ENCODE measurements around the gene GRB10. TPM values are rescaled to one million over a fixed set of nuclear protein-coding genes. Genes with fewer than 3 reads are reported as not detected.

The GRB10 gene
- total RNA-seq: 1 to 10 TPM; 2.6 to 6.6 TPM

- H3K27ac Mint-ChIP-seq: peak within 1 kb of the TSS in 1 of 2 donors; percentile 50
- DNase-seq (ENCODE audit: low spot score in 2 of 2): no peak
- peaks cover 0 to 9% of the 10 kb centered on the region in 2 donors for H3K9me3 Mint-ChIP-seq
- H3K36me3 Mint-ChIP-seq: peaks cover 0 to 14% of the 10 kb centered on the region in 2 donors
- ATAC-seq: peak; percentile 49 to 65
These were observed at the start of gene GRB10 for GRCh38 chr7:50782375-50783208. Gene GRB10 (minus strand): TSS chr7:50782896. CDS start chr7:50732322, 50,574 bp downstream.

- no peak overlapping the region for H3K27ac Mint-ChIP-seq
- ATAC-seq: no peak
- H3K36me3 Mint-ChIP-seq: no peaks in the 10 kb centered on the region
- no peak for DNase-seq (ENCODE audit: low spot score in 2 of 2)
- H3K9me3 Mint-ChIP-seq: peaks cover 0 to 10% of the 10 kb centered on the region in 2 donors
These were observed 46.1 kb upstream of the GRB10 start for GRCh38 chr7:50828801-50829200.

GRCh38 chr7:50828116-50828515 lies 45.4 kb upstream of the GRB10 start:
- no peak for ATAC-seq
- DNase-seq (ENCODE audit: low spot score in 2 of 2): no peak
- Mint-ChIP-seq H3K36me3 (no peaks in the 10 kb centered on the region), H3K9me3 (peaks cover 0 to 10% of the 10 kb centered on the region in 2 donors), H3K27ac (no peak overlapping the region)

GRCh38 chr7:50827281-50827680 lies 44.6 kb upstream of the GRB10 start:
- Mint-ChIP-seq H3K27ac (no peak overlapping the region), H3K9me3 (peaks cover 0 to 10% of the 10 kb centered on the region in 2 donors), H3K36me3 (no peaks in the 10 kb centered on the region)
- ATAC-seq (no peak), DNase-seq (ENCODE audit: low spot score in 2 of 2) (no peak)

- Mint-ChIP-seq H3K36me3 (no peaks in the 10 kb centered on the region), H3K27ac (no peak overlapping the region), H3K9me3 (peaks cover 0 to 10% of the 10 kb centered on the region in 2 donors)
- DNase-seq (ENCODE audit: low spot score in 2 of 2) (peak in 1 of 2 donors; percentile 39), ATAC-seq (peak; percentile 98 to 99)
These were observed 43.9 kb upstream of the GRB10 start for GRCh38 chr7:50826371-50827172.

GRCh38 chr7:50825465-50825864 lies 42.8 kb upstream of the GRB10 start:
- no peaks in the 10 kb centered on the region for H3K36me3 Mint-ChIP-seq
- H3K9me3 Mint-ChIP-seq: peaks cover 0 to 5% of the 10 kb centered on the region in 2 donors
- ATAC-seq (no peak), DNase-seq (ENCODE audit: low spot score in 2 of 2) (no peak)
- no peak overlapping the region for H3K27ac Mint-ChIP-seq

GRCh38 chr7:50824882-50825281 lies 42.2 kb upstream of the GRB10 start:
- no peak overlapping the region for H3K27ac Mint-ChIP-seq
- ATAC-seq: no peak
- DNase-seq (ENCODE audit: low spot score in 2 of 2): no peak
- no peaks in the 10 kb centered on the region for H3K36me3 Mint-ChIP-seq
- H3K9me3 Mint-ChIP-seq: peaks cover 0 to 5% of the 10 kb centered on the region in 2 donors

- Mint-ChIP-seq H3K36me3 (no peaks in the 10 kb centered on the region), H3K9me3 (peaks cover 0 to 5% of the 10 kb centered on the region in 2 donors), H3K27ac (no peak overlapping the region)
- no peak for DNase-seq (ENCODE audit: low spot score in 2 of 2)
- no peak for ATAC-seq
These were observed 40.0 kb upstream of the GRB10 start for GRCh38 chr7:50822706-50823105.

GRCh38 chr7:50822110-50822509 lies 39.4 kb upstream of the GRB10 start:
- Mint-ChIP-seq H3K9me3 (peaks cover 0 to 5% of the 10 kb centered on the region in 2 donors), H3K27ac (no peak overlapping the region), H3K36me3 (no peaks in the 10 kb centered on the region)
- DNase-seq (ENCODE audit: low spot score in 2 of 2): no peak
- ATAC-seq: no peak

- DNase-seq (ENCODE audit: low spot score in 2 of 2) (no peak), ATAC-seq (no peak)
- Mint-ChIP-seq H3K27ac (no peak overlapping the region), H3K9me3 (peaks cover 0 to 5% of the 10 kb centered on the region in 2 donors), H3K36me3 (no peaks in the 10 kb centered on the region)
These were observed 38.8 kb upstream of the GRB10 start for GRCh38 chr7:50821457-50822008.

- no peaks in the 10 kb centered on the region for H3K9me3 Mint-ChIP-seq
- no peak overlapping the region for H3K27ac Mint-ChIP-seq
- DNase-seq (ENCODE audit: low spot score in 2 of 2) (no peak), ATAC-seq (no peak)
- no peaks in the 10 kb centered on the region for H3K36me3 Mint-ChIP-seq
These were observed 35.6 kb upstream of the GRB10 start for GRCh38 chr7:50818324-50818723.

- Mint-ChIP-seq H3K9me3 (no peaks in the 10 kb centered on the region), H3K36me3 (no peaks in the 10 kb centered on the region), H3K27ac (no peak overlapping the region)
- no peak for DNase-seq (ENCODE audit: low spot score in 2 of 2)
- ATAC-seq: no peak
These were observed 34.9 kb upstream of the GRB10 start for GRCh38 chr7:50817561-50817960.

- no peaks in the 10 kb centered on the region for H3K36me3 Mint-ChIP-seq
- H3K27ac Mint-ChIP-seq: no peak overlapping the region
- H3K9me3 Mint-ChIP-seq: no peaks in the 10 kb centered on the region
- DNase-seq (ENCODE audit: low spot score in 2 of 2) (no peak), ATAC-seq (peak in 1 of 2 donors; percentile 22)
These were observed 32.4 kb upstream of the GRB10 start for GRCh38 chr7:50815138-50815537.

- ATAC-seq (no peak), DNase-seq (ENCODE audit: low spot score in 2 of 2) (no peak)
- Mint-ChIP-seq H3K36me3 (no peaks in the 10 kb centered on the region), H3K9me3 (no peaks in the 10 kb centered on the region), H3K27ac (no peak overlapping the region)
These were observed 31.5 kb upstream of the GRB10 start for GRCh38 chr7:50814166-50814565.

GRCh38 chr7:50812841-50813475 lies 30.3 kb upstream of the GRB10 start:
- Mint-ChIP-seq H3K36me3 (no peaks in the 10 kb centered on the region), H3K27ac (no peak overlapping the region), H3K9me3 (no peaks in the 10 kb centered on the region)
- no peak for ATAC-seq
- DNase-seq (ENCODE audit: low spot score in 2 of 2): no peak

- no peak for DNase-seq (ENCODE audit: low spot score in 2 of 2)
- no peaks in the 10 kb centered on the region for H3K36me3 Mint-ChIP-seq
- H3K9me3 Mint-ChIP-seq: no peaks in the 10 kb centered on the region
- peak overlapping the region in 1 of 2 donors; percentile 26 for H3K27ac Mint-ChIP-seq
- ATAC-seq: no peak
These were observed 29.4 kb upstream of the GRB10 start for GRCh38 chr7:50812094-50812493.
